GM08714 (cell line): Measurements from ENCODE around the gene ELOVL5.

Experiments used
- H3K4me3 ChIP-seq: fragments of 200-500 bp; sonication (Bioruptor generic); 2 replicates; pipeline ENCODE4 v1.5.1; 2014; ENCODE audit warnings: mild to moderate bottlenecking, low read length, inconsistent platforms
- ZNF274 ChIP-seq: IDR thresholded peaks from 2 replicates; pipeline ENCODE4 v1.6.1; 2012; ENCODE audit warnings: mild to moderate bottlenecking, low read depth, low read length

ELOVL5 gene

GRCh38 chr6:53366128-53366641 is 17.4 kb upstream of the ELOVL5 start:
- no peak overlapping the region for H3K4me3 ChIP-seq
- no peak for TF ChIP-seq ZNF274

- TF ChIP-seq ZNF274 = no peak
- no peak overlapping the region for H3K4me3 ChIP-seq
Observed at GRCh38 chr6:53363341-53364079, 14.8 kb upstream of the ELOVL5 start.

GRCh38 chr6:53361549-53362031 is 12.8 kb upstream of the ELOVL5 start:
- H3K4me3 ChIP-seq = no peak overlapping the region
- TF ChIP-seq ZNF274 = no peak

- H3K4me3 ChIP-seq = no peak overlapping the region; the same call in 1 of the 2 replicates
- TF ChIP-seq ZNF274 = no peak
Observed at GRCh38 chr6:53360093-53360912, 11.6 kb upstream of the ELOVL5 start.

- H3K4me3 ChIP-seq = peak overlapping the region; percentile 32; the same call in 1 of the 2 replicates
- no peak for TF ChIP-seq ZNF274
Observed at GRCh38 chr6:53359843-53360092, 11.0 kb upstream of the ELOVL5 start.

GRCh38 chr6:53359095-53359842 is 10.5 kb upstream of the ELOVL5 start:
- no peak for TF ChIP-seq ZNF274
- H3K4me3 ChIP-seq = peak overlapping the region; percentile 65; the same call in 1 of the 2 replicates

- H3K4me3 ChIP-seq = peak overlapping the region; percentile 65; the same call in 1 of the 2 replicates
- TF ChIP-seq ZNF274 = no peak
Observed at GRCh38 chr6:53358440-53359094, 9.8 kb upstream of the ELOVL5 start.

- no peak for TF ChIP-seq ZNF274
- no peak overlapping the region for H3K4me3 ChIP-seq
Observed at GRCh38 chr6:53357576-53358360, 9.0 kb upstream of the ELOVL5 start.

GRCh38 chr6:53353624-53354023 is 4.9 kb upstream of the ELOVL5 start:
- H3K4me3 ChIP-seq = no peak overlapping the region
- no peak for TF ChIP-seq ZNF274

GRCh38 chr6:53352360-53352759 is 3.6 kb upstream of the ELOVL5 start:
- no peak overlapping the region for H3K4me3 ChIP-seq
- TF ChIP-seq ZNF274 = no peak

GRCh38 chr6:53349209-53349693 is 501 bp upstream of the ELOVL5 start:
- TF ChIP-seq ZNF274 = no peak
- peak overlapping the region; percentile 80 for H3K4me3 ChIP-seq

- H3K4me3 ChIP-seq = peak overlapping the region; percentile 80
- no peak for TF ChIP-seq ZNF274
Observed at GRCh38 chr6:53347921-53348370, 804 bp downstream of the ELOVL5 start.
